SK-N-SH (cell line): ENCODE results near the gene TMEM174. TPM values are rescaled to one million over a fixed set of nuclear protein-coding genes. Genes with fewer than 3 reads are reported as not detected.

Source experiments
- CTCF ChIA-PET: fragments of 300-600, 350-600 bp; formaldehyde crosslinking; extraction: SDS; loops from one replicate; lab custom pipeline; 2021; lab: Yijun Ruan, JAX
- POLR2A ChIA-PET: fragments of 350-600 bp; sonication (Branson Sonifier 250); formaldehyde crosslinking; extraction: SDS; loops from one replicate; lab custom pipeline; 2020; ENCODE audit warnings: antibody characterized with exemption, inconsistent platforms; lab: Yijun Ruan, JAX
- DNase-seq: peaks from one replicate; pipeline ENCODE4 v3.0.0; 2012
- H2AFZ ChIP-seq: fragments of 200-600 bp; sonication (generic); 2 replicates; pipeline ENCODE4 v1.8.1; 2016; ENCODE audit warnings: antibody characterized with exemption, mild to moderate bottlenecking, low read depth
- H3F3A ChIP-seq: fragments of 200-600 bp; sonication (generic); replicated peaks from 2 replicates; pipeline ENCODE3; 2016; ENCODE audit warnings: antibody characterized with exemption, mild to moderate bottlenecking; ENCODE audit not compliant: insufficient read depth
- H3K27ac ChIP-seq, 2 experiments: fragments of 200-500 bp in 1 of 2; fragments of 200-600 bp in 1 of 2; sonication (Bioruptor generic) in 1 of 2; sonication (generic), shearing (Covaris generic) in 1 of 2; 2 replicates each; pipeline versions ENCODE4 v1.5.1 to v1.6.1; 2014 to 2016; ENCODE audit warnings: low read depth in 2 of 2, inconsistent platforms in 1 of 2, low read length in 1 of 2, mild to moderate bottlenecking in 1 of 2, mixed read lengths in 1 of 2
- H3K27me3 ChIP-seq: fragments of 200-600 bp; sonication (generic), shearing (Covaris generic); 2 replicates; pipeline ENCODE4 v1.6.1; 2016; ENCODE audit warnings: mixed run types; ENCODE audit not compliant: insufficient read depth
- H3K36me3 ChIP-seq, 2 experiments: fragments of 200-500 bp in 1 of 2; fragments of 200-600 bp in 1 of 2; sonication (Bioruptor generic) in 1 of 2; sonication (generic) in 1 of 2; replicated peaks in 1 of 2; 2 replicates each; pipeline versions ENCODE3 to v1.5.1; 2014 to 2016; ENCODE audit warnings: low read length in 1 of 2, mild to moderate bottlenecking in 1 of 2; ENCODE audit not compliant: insufficient read depth in 2 of 2, control insufficient read depth in 1 of 2
- H3K4me1 ChIP-seq, 2 experiments: fragments of 200-500 bp in 1 of 2; fragments of 200-600 bp in 1 of 2; sonication (Bioruptor generic) in 1 of 2; sonication (generic), shearing (Covaris generic) in 1 of 2; 2 replicates each; pipeline versions ENCODE4 v1.5.1 to v1.6.1; 2014 to 2016; ENCODE audit warnings: low read depth in 1 of 2, low read length in 1 of 2, mixed run types in 1 of 2; ENCODE audit not compliant: insufficient read depth in 2 of 2, control insufficient read depth in 1 of 2
- H3K4me2 ChIP-seq: fragments of 200-600 bp; sonication (generic), shearing (Covaris generic); 2 replicates; pipeline ENCODE4 v1.6.1; 2017; ENCODE audit warnings: mixed run types
- H3K4me3 ChIP-seq, 2 experiments: fragments of 200-500 bp in 1 of 2; fragments of 200-600 bp in 1 of 2; sonication (Bioruptor generic) in 1 of 2; sonication (generic), shearing (Covaris generic) in 1 of 2; 2 replicates each; pipeline versions ENCODE4 v1.5.1 to v1.8.1; 2014 to 2016; ENCODE audit warnings: low read depth in 2 of 2, inconsistent platforms in 1 of 2, low read length in 1 of 2, mild to moderate bottlenecking in 1 of 2, mixed read lengths in 1 of 2, moderate library complexity in 1 of 2
- H3K79me2 ChIP-seq: fragments of 200-600 bp; sonication (generic); 2 replicates; pipeline ENCODE4 v1.8.1; 2017; ENCODE audit warnings: mild to moderate bottlenecking; ENCODE audit not compliant: insufficient read depth
- H3K9ac ChIP-seq: fragments of 200-600 bp; sonication (generic); 2 replicates; pipeline ENCODE4 v1.6.1; 2017; ENCODE audit warnings: mixed run types
- H3K9me2 ChIP-seq: fragments of 200-600 bp; sonication (generic); 2 replicates; pipeline ENCODE4 v1.6.1; 2017; ENCODE audit warnings: mixed run types
- H3K9me3 ChIP-seq: fragments of 200-600 bp; sonication (generic); 2 replicates; pipeline ENCODE4 v1.6.1; 2017; ENCODE audit warnings: mixed run types, mild to moderate bottlenecking, moderate library complexity
- H4K20me1 ChIP-seq: fragments of 200-600 bp; sonication (generic); 2 replicates; pipeline ENCODE4 v1.6.1; 2017; ENCODE audit warnings: mild to moderate bottlenecking, mixed run types; ENCODE audit not compliant: insufficient read depth
- CTCF ChIP-seq: fragments of 200-600 bp; sonication (generic); IDR thresholded peaks from 2 replicates; pipeline ENCODE4 v1.6.1; 2017; ENCODE audit warnings: antibody characterized with exemption, mild to moderate bottlenecking, moderate library complexity
- ELF1 ChIP-seq: IDR thresholded peaks from 2 replicates; pipeline ENCODE4 v1.4.0; 2012
- EP300 ChIP-seq, 2 experiments: IDR thresholded peaks; 2 replicates each; pipeline versions ENCODE4 v1.4.0 to v1.6.1; 2012; ENCODE audit warnings: borderline replicate concordance in 1 of 2, low read depth in 1 of 2, low read length in 1 of 2
- FOSL2 ChIP-seq: IDR thresholded peaks from 2 replicates; pipeline ENCODE4 v1.4.0; 2012; ENCODE audit warnings: low read depth, mild to moderate bottlenecking, moderate library complexity, borderline replicate concordance
- FOXJ3 ChIP-seq: sonication (generic); formaldehyde crosslinking; IDR thresholded peaks from 2 replicates; pipeline ENCODE4 v1.5.1; 2020; ENCODE audit warnings: mild to moderate bottlenecking, missing genetic modification reagents
- GABPA ChIP-seq: IDR thresholded peaks from 2 replicates; pipeline ENCODE4 v1.4.0; 2012; ENCODE audit warnings: low read depth, mild to moderate bottlenecking
- GATA2 ChIP-seq: sonication (generic); formaldehyde crosslinking; IDR thresholded peaks from 2 replicates; pipeline ENCODE4 v1.5.0; 2020; ENCODE audit warnings: mild to moderate bottlenecking, missing genetic modification reagents
- MEF2A ChIP-seq: IDR thresholded peaks from 2 replicates; pipeline ENCODE4 v1.4.0; 2012; ENCODE audit warnings: low read depth, borderline replicate concordance
- NRF1 ChIP-seq: IDR thresholded peaks from 2 replicates; pipeline ENCODE4 v1.6.1; 2012; ENCODE audit warnings: low read depth, mild to moderate bottlenecking, low read length
- RAD21 ChIP-seq: IDR thresholded peaks from 2 replicates; pipeline ENCODE4 v1.6.1; 2012; ENCODE audit warnings: mild to moderate bottlenecking, low read length
- RFX5 ChIP-seq: IDR thresholded peaks from 2 replicates; pipeline ENCODE4 v1.6.1; 2012; ENCODE audit warnings: mild to moderate bottlenecking, improper control_type of control experiment, low read length
- SIN3A ChIP-seq: IDR thresholded peaks from 2 replicates; pipeline ENCODE4 v1.6.1; 2012; ENCODE audit warnings: low read depth, mild to moderate bottlenecking, low read length, moderate library complexity, borderline replicate concordance
- TCF12 ChIP-seq: IDR thresholded peaks from 2 replicates; pipeline ENCODE4 v1.4.0; 2012
- ZBTB33 ChIP-seq: IDR thresholded peaks from 2 replicates; pipeline ENCODE4 v1.4.0; 2012; ENCODE audit warnings: low read depth, borderline replicate concordance
- WGBS: methylation state at CpG from one replicate; pipeline ENCODE4 v1.1.6; 2017; ENCODE audit warnings: low lambda C conversion rate; 5-methylcytosine and 5-hydroxymethylcytosine counted together
- polyA plus RNA-seq, 3 experiments: library from polyadenylated mRNA; depleted of rRNA; stranded (reverse); fragments of >200 nt; gene quantifications; 2 replicates each; pipeline ENCODE4 v1.2.3, GENCODE V29; 2012

TMEM174 gene
- polyA plus RNA-seq, 1 of the 3 experiments (the other 2 are of a cell fraction), result not detected

GRCh38 chr5:73150876-73151275 is 22.1 kb upstream of the TMEM174 start:
- ChIA-PET POLR2A (no interaction called here), CTCF (no interaction called here)
- TF ChIP-seq CTCF (no peak), RFX5 (no peak), NRF1 (no peak), TCF12 (no peak), FOXJ3 (no peak), EP300 (IDR thresholded peaks at IDR 0.05; ENCODE audit: borderline replicate concordance in 1 of 2, low read depth in 1 of 2, low read length in 1 of 2) (no peak), SIN3A (no peak), RAD21 (no peak), FOSL2 (no peak), ELF1 (no peak), MEF2A (no peak)

GRCh38 chr5:73151766-73152410 is 21.1 kb upstream of the TMEM174 start:
- Histone ChIP-seq H3K9me3 (no peaks in the 10 kb centered on the region), H3K9me2 (no peaks in the 10 kb centered on the region), H3K27ac (no peak overlapping the region), H3F3A (no peaks in the 10 kb centered on the region), H2AFZ (no peak overlapping the region), H3K36me3 (no peaks in the 10 kb centered on the region), H3K9ac (no peak overlapping the region), H3K4me3 (no peak overlapping the region), H3K79me2 (no peaks in the 10 kb centered on the region), H3K4me1 (no peaks in the 10 kb centered on the region), H4K20me1 (no peaks in the 10 kb centered on the region), H3K4me2 (no peak overlapping the region), H3K27me3 (no peaks in the 10 kb centered on the region)
- DNase-seq, result no peak
- ChIA-PET POLR2A (no interaction called here), CTCF (interaction anchor here (1.0 to 1.5 kb wide), 2 partner anchors 19 to 50 kb away, joined by 4 to 5 read pairs; no protein-coding TSS in a partner anchor)
- no peak for TF ChIP-seq GABPA
- TF ChIP-seq FOXJ3, result no peak
- no peak for TF ChIP-seq GATA2
- no peak for TF ChIP-seq ZBTB33
- WGBS, result 61% methylated on average over 4 of the region's 5 CpGs

More at GRCh38 chr5:73150876-73151275, 22.1 kb upstream of the TMEM174 start:
- Histone ChIP-seq H3K27ac (no peak overlapping the region), H3K4me2 (no peak overlapping the region), H3K9me3 (no peaks in the 10 kb centered on the region), H3F3A (no peaks in the 10 kb centered on the region), H4K20me1 (no peaks in the 10 kb centered on the region), H3K9me2 (no peaks in the 10 kb centered on the region), H2AFZ (no peak overlapping the region), H3K79me2 (no peaks in the 10 kb centered on the region), H3K27me3 (no peaks in the 10 kb centered on the region), H3K4me3 (no peak overlapping the region), H3K4me1 (no peaks in the 10 kb centered on the region), H3K36me3 (no peaks in the 10 kb centered on the region), H3K9ac (no peak overlapping the region)
- DNase-seq, result no peak
- 61% methylated on average over 7 of the region's 7 CpGs for WGBS
